Liver (tissue), 9 donors: ENCODE results near the gene AVL9. TPM values are rescaled to one million over a fixed set of nuclear protein-coding genes. Genes with fewer than 3 reads are reported as not detected.
A peak's percentile ranks its signal among the peaks of the same experiment; 100 is the strongest.
"Not testable (repeated sequence)": the region's sequence is repeated elsewhere in the genome, so short reads cannot be mapped to it uniquely, and the experiment has no call there.

Experiments used
- DNase-seq: peaks from one replicate; pipeline ENCODE4 v3.0.0-alpha.2; 2017; ENCODE audit warnings: low spot score
- H3K27ac ChIP-seq, 2 donors: one replicate each; pipeline ENCODE4 v1.7.0; 2013; ENCODE audit warnings: inconsistent platforms in 2 of 2, low read length in 2 of 2, control low read depth in 1 of 2, low read depth in 1 of 2, mild to moderate bottlenecking in 1 of 2
- H3K27me3 ChIP-seq, 4 donors: one replicate each; pipeline versions ENCODE4 v1.6.1 to v1.7.0; 2013; ENCODE audit warnings: low read length in 3 of 4, inconsistent platforms in 1 of 4, mild to moderate bottlenecking in 1 of 4, moderate library complexity in 1 of 4; ENCODE audit not compliant: control insufficient read depth in 4 of 4, insufficient read depth in 4 of 4
- H3K36me3 ChIP-seq, 4 donors: one replicate each; pipeline versions ENCODE4 v1.6.1 to v1.7.0; 2013; ENCODE audit warnings: low read length in 3 of 4, mild to moderate bottlenecking in 3 of 4, low read depth in 1 of 4, moderate library complexity in 1 of 4; ENCODE audit not compliant: control insufficient read depth in 4 of 4, insufficient read depth in 3 of 4
- H3K4me1 ChIP-seq, 4 donors: one replicate each; pipeline versions ENCODE4 v1.6.1 to v1.7.0; 2013; ENCODE audit warnings: low read length in 3 of 4, mild to moderate bottlenecking in 3 of 4, moderate library complexity in 1 of 4; ENCODE audit not compliant: control insufficient read depth in 4 of 4, insufficient read depth in 4 of 4
- H3K4me3 ChIP-seq, 3 donors: one replicate each; pipeline versions ENCODE4 v1.6.1 to v1.7.0; 2013; ENCODE audit warnings: low read length in 3 of 3, control low read depth in 1 of 3, low read depth in 1 of 3, mild to moderate bottlenecking in 1 of 3
- H3K9ac ChIP-seq, 2 donors: one replicate each; pipeline ENCODE4 v1.7.0; 2013; ENCODE audit warnings: low read length in 2 of 2, mild to moderate bottlenecking in 2 of 2, moderate library complexity in 2 of 2, control low read depth in 1 of 2, low read depth in 1 of 2
- H3K9me3 ChIP-seq, 4 donors: one replicate each; pipeline versions ENCODE4 v1.6.1 to v1.7.0; 2013; ENCODE audit warnings: low read length in 3 of 4; ENCODE audit not compliant: control insufficient read depth in 4 of 4
- CTCF ChIP-seq: fragments of 150-350 bp; IDR thresholded peaks from 2 replicates; pipeline ENCODE4 v1.5.1; 2017; ENCODE audit warnings: improper control_type of control experiment, low read depth, low read length; ENCODE audit not compliant: missing input control
- EGR1 ChIP-seq, 2 donors: IDR thresholded peaks; 2 replicates each; pipeline ENCODE4 v1.6.1; 2016 to 2018; ENCODE audit warnings: antibody characterized with exemption in 2 of 2, low read depth in 2 of 2
- FOXA1 ChIP-seq: IDR thresholded peaks from 2 replicates; pipeline ENCODE4 v1.6.1; 2016; ENCODE audit warnings: antibody characterized with exemption
- FOXA2 ChIP-seq: IDR thresholded peaks from 2 replicates; pipeline ENCODE4 v1.6.1; 2016; ENCODE audit warnings: antibody characterized with exemption
- GABPA ChIP-seq, 2 donors: IDR thresholded peaks in 1 of 2; conservative IDR thresholded peaks in 1 of 2; 2 replicates each; pipeline ENCODE4 v1.6.1; 2016; ENCODE audit warnings: antibody characterized with exemption in 2 of 2, mild to moderate bottlenecking in 1 of 2, moderate library complexity in 1 of 2
- HNF4A ChIP-seq, 2 donors: conservative IDR thresholded peaks; 2 replicates each; pipeline ENCODE4 v1.6.1; 2016; ENCODE audit warnings: antibody characterized with exemption in 2 of 2, mild to moderate bottlenecking in 2 of 2
- JUND ChIP-seq, 2 donors: IDR thresholded peaks; 2 replicates each; pipeline ENCODE4 v1.6.1; 2016; ENCODE audit warnings: antibody characterized with exemption in 2 of 2
- MAX ChIP-seq: IDR thresholded peaks from 2 replicates; pipeline ENCODE4 v1.6.1; 2016; ENCODE audit warnings: antibody characterized with exemption
- NR2F2 ChIP-seq: IDR thresholded peaks from 2 replicates; pipeline ENCODE4 v1.6.1; 2016; ENCODE audit warnings: antibody characterized with exemption
- RAD21 ChIP-seq, 2 donors: IDR thresholded peaks; 2 replicates each; pipeline ENCODE4 v1.6.1; 2016; ENCODE audit warnings: antibody characterized with exemption in 2 of 2, mild to moderate bottlenecking in 2 of 2
- RXRA ChIP-seq, 2 donors: IDR thresholded peaks; 2 replicates each; pipeline ENCODE4 v1.6.1; 2017 to 2018; ENCODE audit warnings: antibody characterized with exemption in 2 of 2, mild to moderate bottlenecking in 1 of 2
- SP1 ChIP-seq: IDR thresholded peaks from 2 replicates; pipeline ENCODE4 v1.6.1; 2018; ENCODE audit warnings: antibody characterized with exemption, mild to moderate bottlenecking
- TAF1 ChIP-seq: conservative IDR thresholded peaks from 2 replicates; pipeline ENCODE4 v1.6.1; 2016; ENCODE audit warnings: antibody characterized with exemption, mild to moderate bottlenecking
- YY1 ChIP-seq: IDR thresholded peaks from 2 replicates; pipeline ENCODE4 v1.6.1; 2016; ENCODE audit warnings: antibody characterized with exemption, mild to moderate bottlenecking
- ZBTB33 ChIP-seq: IDR thresholded peaks from 2 replicates; pipeline ENCODE4 v1.6.1; 2016; ENCODE audit warnings: antibody characterized with exemption
- WGBS: extraction: QIAGEN DNeasy Blood & Tissue Kit; methylation state at CpG from one replicate; pipeline ENCODE4 v1.1.7; 2013; 5-methylcytosine and 5-hydroxymethylcytosine counted together
- polyA plus RNA-seq, 2 donors: library from polyadenylated mRNA; stranded (reverse) in 1 of 2; unstranded in 1 of 2; fragments of 200-250 nt in 1 of 2; fragments of >200 nt in 1 of 2; fragmentation: Nextera tagmentation in 1 of 2; extraction: Ambion mirVana in 1 of 2; gene quantifications; one replicate each; pipeline versions ENCODE4 v1.2.1 to v1.2.3, GENCODE V29; 2013 to 2015
- total RNA-seq, 2 donors: library from RNA; depleted of rRNA; stranded (reverse); fragments of >200 nt; gene quantifications; one replicate each; pipeline ENCODE4 v1.2.3, GENCODE V29; 2014
- donor health status: healthy.
- donor health status: healthy.
- donor health status: healthy.
- donor health status: healthy.
- donor health status: healthy.

AVL9 gene
- total and polyA plus RNA-seq, 4 donors, result 5.5 to 18.5 (median 11.6) TPM

GRCh38 chr7:32494946-32495297 lies 367 bp upstream of the AVL9 start:
- Histone ChIP-seq H3K27ac (peak overlapping the region; percentile 61 to 76), H3K4me1 (peaks cover 0 to 20% (median 11%) of the 10 kb centered on the region in 4 donors), H3K9ac (peak overlapping the region; percentile 81 to 95), H3K36me3 (no peaks in the 10 kb centered on the region), H3K9me3 (no peaks in the 10 kb centered on the region), H3K4me3 (peak overlapping the region; percentile 76 to 89 (median 85)), H3K27me3 (no peaks in the 10 kb centered on the region)
- TF ChIP-seq JUND (IDR thresholded peaks at IDR 0.05) (no peak), TAF1 (peak; percentile 34)
- no peak for DNase-seq
- WGBS, result under 1% methylated on average over 14 of the region's 14 CpGs

GRCh38 chr7:32496052-32496813 lies 944 bp downstream of the AVL9 start:
- DNase-seq, result no peak
- WGBS, result 5% methylated on average over 10 of the region's 10 CpGs
- Histone ChIP-seq H3K4me3 (peak overlapping the region; percentile 72 to 98 (median 85)), H3K9me3 (no peaks in the 10 kb centered on the region), H3K27me3 (no peaks in the 10 kb centered on the region), H3K4me1 (peaks cover 0 to 18% (median 13%) of the 10 kb centered on the region in 4 donors), H3K9ac (peak overlapping the region; percentile 23 to 38), H3K36me3 (no peaks in the 10 kb centered on the region), H3K27ac (peak overlapping the region; percentile 84 to 95)
- TF ChIP-seq JUND (IDR thresholded peaks at IDR 0.05) (no peak), RAD21 (IDR thresholded peaks at IDR 0.05) (no peak), MAX (no peak), EGR1 (IDR thresholded peaks at IDR 0.05; ENCODE audit: low read depth in 2 of 2) (no peak), HNF4A (conservative IDR thresholded peaks at IDR 0.05) (no peak), YY1 (no peak), FOXA2 (no peak), GABPA (IDR thresholded peaks at IDR 0.05 in 1 of 2, conservative IDR thresholded peaks at IDR 0.05 in 1 of 2) (no peak), CTCF (no peak), NR2F2 (no peak), SP1 (no peak), ZBTB33 (no peak), FOXA1 (no peak), RXRA (IDR thresholded peaks at IDR 0.05) (no peak)

GRCh38 chr7:32499755-32500154 lies 4.5 kb downstream of the AVL9 start:
- H3K4me1 ChIP-seq, result peaks cover 0 to 14% (median 10%) of the 10 kb centered on the region in 4 donors
- WGBS, result 93% methylated on average over 2 of the region's 2 CpGs

GRCh38 chr7:32500216-32500615 lies 4.9 kb downstream of the AVL9 start:
- H3K36me3 ChIP-seq, DNase-seq, H3K27ac ChIP-seq, H3K4me3 ChIP-seq, H3K9ac ChIP-seq, H3K9me3 ChIP-seq, H3K27me3 ChIP-seq: not testable (repeated sequence)
- WGBS, result 100% methylated on average over 1 of the region's 1 CpG
- H3K4me1 ChIP-seq, result peaks cover 0 to 13% (median 10%) of the 10 kb centered on the region in 4 donors

More at GRCh38 chr7:32499755-32500154, 4.5 kb downstream of the AVL9 start:
- not testable (repeated sequence) for H3K9ac ChIP-seq, DNase-seq, H3K27me3 ChIP-seq, H3K27ac ChIP-seq, H3K4me3 ChIP-seq, H3K36me3 ChIP-seq, H3K9me3 ChIP-seq
